Caco-2 (cell line): ENCODE data around the gene P2RY2. TPM values are rescaled to one million over a fixed set of nuclear protein-coding genes. Genes with fewer than 3 reads are reported as not detected.
A peak's percentile ranks its signal among the peaks of the same experiment; 100 is the strongest.

Experiments
- BruUV-seq: library from RNA; stranded (reverse); fragments of 400-500 nt; replicated peaks from 2 replicates; lab custom pipeline; 2021; lab: Mats Ljungman, UMichigan
- CTCF ChIA-PET: fragments of 300-600 bp; sonication (Branson Sonifier 250); formaldehyde crosslinking; loops from one replicate; lab custom pipeline; 2022; ENCODE audit warnings: antibody characterized with exemption; lab: Charles Lee
- POLR2A ChIA-PET: fragments of 300-600 bp; sonication (Branson Sonifier 250); formaldehyde crosslinking; loops from one replicate; lab custom pipeline; 2022; ENCODE audit warnings: antibody characterized with exemption; lab: Charles Lee
- DNase-seq, 2 experiments: peaks; one replicate each; pipeline versions ENCODE4 v3.0.0 to v3.0.0-alpha.2; 2020 to 2022
- H3K27me3 ChIP-seq: replicated peaks from 2 replicates; pipeline ENCODE4 v1.6.0; 2011; ENCODE audit warnings: low read length; ENCODE audit not compliant: control insufficient read depth, insufficient read depth
- H3K36me3 ChIP-seq: 2 replicates; pipeline ENCODE4 v1.5.1; 2011; ENCODE audit warnings: low read length; ENCODE audit not compliant: control insufficient read depth, insufficient read depth
- H3K4me1 ChIP-seq: fragments of 250-450 bp; sonication (Bioruptor Pico); 2 replicates; pipeline ENCODE4 v1.5.1; 2020; ENCODE audit warnings: mild to moderate bottlenecking
- H3K4me3 ChIP-seq: 2 replicates; pipeline ENCODE4 v1.5.1; 2011; ENCODE audit warnings: low read depth, mild to moderate bottlenecking, control low read depth, low read length
- H3K9me3 ChIP-seq: fragments of 250-450 bp; sonication (Bioruptor Pico); 2 replicates; pipeline ENCODE4 v1.5.1; 2020; ENCODE audit warnings: mild to moderate bottlenecking, moderate library complexity
- H3K27ac Mint-ChIP-seq: one replicate; pipeline ENCODE4 v1.8.0; 2022; ENCODE audit warnings: mixed read lengths; ENCODE audit not compliant: unreplicated experiment
- H3K27me3 Mint-ChIP-seq: one replicate; pipeline ENCODE4 v1.8.0; 2022; ENCODE audit warnings: mixed read lengths; ENCODE audit not compliant: insufficient read depth, unreplicated experiment
- H3K36me3 Mint-ChIP-seq: one replicate; pipeline ENCODE4 v1.8.0; 2022; ENCODE audit warnings: mild to moderate bottlenecking, mixed read lengths; ENCODE audit not compliant: insufficient read depth, unreplicated experiment
- H3K4me1 Mint-ChIP-seq: one replicate; pipeline ENCODE4 v1.8.0; 2022; ENCODE audit warnings: low read depth, mixed read lengths; ENCODE audit not compliant: unreplicated experiment
- H3K4me3 Mint-ChIP-seq: one replicate; pipeline ENCODE4 v1.8.0; 2022; ENCODE audit warnings: mild to moderate bottlenecking, moderate library complexity, mixed read lengths; ENCODE audit not compliant: unreplicated experiment
- H3K9me3 Mint-ChIP-seq: one replicate; pipeline ENCODE4 v1.8.0; 2022; ENCODE audit warnings: mixed read lengths; ENCODE audit not compliant: unreplicated experiment
- CTCF ChIP-seq, 2 experiments: fragments of 200-600 bp in 1 of 2; IDR thresholded peaks; 1 replicate in 1 of 2; 2 replicates in 1 of 2; pipeline versions ENCODE4 v1.5.1 to v1.8.0; 2011 to 2022; ENCODE audit warnings: antibody characterized with exemption in 1 of 2, control low read depth in 1 of 2, inconsistent platforms in 1 of 2, low read depth in 1 of 2, low read length in 1 of 2, mild to moderate bottlenecking in 1 of 2, moderate library complexity in 1 of 2; ENCODE audit not compliant: insufficient read depth in 1 of 2, severe bottlenecking in 1 of 2, unreplicated experiment in 1 of 2
- intact Hi-C: fragments of 100-400 bp; cut with micrococcal nuclease; formaldehyde crosslinking; loops from one replicate; pipeline ENCODE4 v1.10.0; 2022; ENCODE audit not compliant: unreplicated experiment
- total RNA-seq: library from RNA; stranded (reverse); gene quantifications from 2 replicates; pipeline ENCODE4 v1.2.3, GENCODE V29; 2022

Gene P2RY2
- total RNA-seq, 1 experiment from 2014 or later: 10.4 TPM

GRCh38 chr11:73187854-73188253 lies 30.2 kb upstream of the P2RY2 start:
- no peaks in the 10 kb centered on the region for H3K27me3 ChIP-seq
- H3K27ac Mint-ChIP-seq: no peak overlapping the region
- H3K27me3 Mint-ChIP-seq: no peaks in the 10 kb centered on the region
- DNase-seq: no peak
- ChIA-PET POLR2A (no interaction called here), CTCF (interaction anchor here (0.6 to 2.9 kb wide), 3 partner anchors 49 to 602 kb away, joined by 3 to 41 read pairs (median 7); no protein-coding TSS in a partner anchor)
- H3K4me1 Mint-ChIP-seq: peaks cover 24% of the 10 kb centered on the region
- no peaks in the 10 kb centered on the region for H3K9me3 ChIP-seq
- peaks cover 33% of the 10 kb centered on the region for H3K4me1 ChIP-seq
- no TSS peak for BruUV-seq
- no peak for TF ChIP-seq CTCF (IDR thresholded peaks at IDR 0.05; ENCODE audit: insufficient read depth in 1 of 2, low read depth in 1 of 2, low read length in 1 of 2, severe bottlenecking in 1 of 2, unreplicated experiment in 1 of 2)
- H3K4me3 Mint-ChIP-seq: no peak overlapping the region
- H3K36me3 ChIP-seq: no peaks in the 10 kb centered on the region
- H3K36me3 Mint-ChIP-seq: no peaks in the 10 kb centered on the region
- no peaks in the 10 kb centered on the region for H3K9me3 Mint-ChIP-seq
- intact Hi-C loops: no loop called here
- H3K4me3 ChIP-seq: no peak overlapping the region

- Histone ChIP-seq H3K9me3 (no peaks in the 10 kb centered on the region), H3K27me3 (no peaks in the 10 kb centered on the region), H3K4me1 (peaks cover 37% of the 10 kb centered on the region), H3K4me3 (no peak overlapping the region), H3K36me3 (no peaks in the 10 kb centered on the region)
- intact Hi-C loops: no loop called here
- H3K27me3 Mint-ChIP-seq: no peaks in the 10 kb centered on the region
- H3K36me3 Mint-ChIP-seq: no peaks in the 10 kb centered on the region
- no peak overlapping the region for H3K4me3 Mint-ChIP-seq
- H3K27ac Mint-ChIP-seq: peak overlapping the region; percentile 32
- TF ChIP-seq CTCF (IDR thresholded peaks at IDR 0.05; ENCODE audit: insufficient read depth in 1 of 2, low read depth in 1 of 2, low read length in 1 of 2, severe bottlenecking in 1 of 2, unreplicated experiment in 1 of 2): no peak
- H3K4me1 Mint-ChIP-seq: peaks cover 29% of the 10 kb centered on the region
- ChIA-PET CTCF (no interaction called here), POLR2A (no interaction called here)
- DNase-seq: no peak
- no peaks in the 10 kb centered on the region for H3K9me3 Mint-ChIP-seq
- no TSS peak for BruUV-seq
Measured at GRCh38 chr11:73188301-73188700, 29.8 kb upstream of the P2RY2 start.

GRCh38 chr11:73189315-73189714 lies 28.8 kb upstream of the P2RY2 start:
- H3K9me3 ChIP-seq: no peaks in the 10 kb centered on the region

More at GRCh38 chr11:73189315-73189714, 28.8 kb upstream of the P2RY2 start:
- Histone ChIP-seq H3K27me3 (no peaks in the 10 kb centered on the region), H3K4me3 (no peak overlapping the region), H3K36me3 (no peaks in the 10 kb centered on the region), H3K4me1 (peaks cover 47% of the 10 kb centered on the region)
- no peak for DNase-seq
- no TSS peak for BruUV-seq
- ChIA-PET POLR2A (no interaction called here), CTCF (interaction anchor here (0.9 to 1.0 kb wide), 2 partner anchors 10 to 47 kb away, joined by 3 read pairs; no protein-coding TSS in a partner anchor)
- Mint-ChIP-seq H3K27ac (no peak overlapping the region), H3K9me3 (no peaks in the 10 kb centered on the region), H3K4me3 (no peak overlapping the region), H3K27me3 (no peaks in the 10 kb centered on the region), H3K36me3 (no peaks in the 10 kb centered on the region), H3K4me1 (peaks cover 39% of the 10 kb centered on the region)
- no peak for TF ChIP-seq CTCF (IDR thresholded peaks at IDR 0.05; ENCODE audit: insufficient read depth in 1 of 2, low read depth in 1 of 2, low read length in 1 of 2, severe bottlenecking in 1 of 2, unreplicated experiment in 1 of 2)
- intact Hi-C loops: no loop called here
